A549 (cell line): ENCODE data around the gene EVX1.

Experiments
- CHD4 ChIP-seq: fragments of 200-600 bp; sonication (generic); IDR thresholded peaks from 2 replicates; pipeline ENCODE4 v1.6.1; 2016; ENCODE audit warnings: antibody characterized with exemption, mild to moderate bottlenecking, borderline replicate concordance
- EP300 ChIP-seq, 2 experiments: fragments of >200 bp; sonication (Bioruptor Twin); formaldehyde crosslinking; IDR thresholded peaks; 2 replicates in 1 of 2; 3 replicates in 1 of 2; pipeline ENCODE4 v1.6.1; 2016 to 2017
- NR3C1 ChIP-seq: fragments of >200 bp; sonication (Bioruptor Twin); formaldehyde crosslinking; IDR thresholded peaks from 3 replicates; pipeline ENCODE4 v1.6.1; 2017
- RAD21 ChIP-seq, 2 experiments: fragments of >200 bp in 1 of 2; sonication (Bioruptor Twin) in 1 of 2; formaldehyde crosslinking in 1 of 2; IDR thresholded peaks in 1 of 2; conservative IDR thresholded peaks in 1 of 2; 2 replicates in 1 of 2; 3 replicates in 1 of 2; pipeline ENCODE4 v1.6.1; 2012 to 2018; ENCODE audit warnings: inconsistent platforms in 1 of 2
- TF ChIP-seq, protein P1 (sequence below): fragments of >200 bp; sonication (Bioruptor Twin); formaldehyde crosslinking; IDR thresholded peaks from 3 replicates; pipeline ENCODE4 v1.5.1; 2016
- TF ChIP-seq, protein P2 (sequence below): fragments of 450-650 bp; IDR thresholded peaks from 2 replicates; pipeline ENCODE4 v1.6.1; 2014; ENCODE audit warnings: antibody characterized with exemption

DNA sequence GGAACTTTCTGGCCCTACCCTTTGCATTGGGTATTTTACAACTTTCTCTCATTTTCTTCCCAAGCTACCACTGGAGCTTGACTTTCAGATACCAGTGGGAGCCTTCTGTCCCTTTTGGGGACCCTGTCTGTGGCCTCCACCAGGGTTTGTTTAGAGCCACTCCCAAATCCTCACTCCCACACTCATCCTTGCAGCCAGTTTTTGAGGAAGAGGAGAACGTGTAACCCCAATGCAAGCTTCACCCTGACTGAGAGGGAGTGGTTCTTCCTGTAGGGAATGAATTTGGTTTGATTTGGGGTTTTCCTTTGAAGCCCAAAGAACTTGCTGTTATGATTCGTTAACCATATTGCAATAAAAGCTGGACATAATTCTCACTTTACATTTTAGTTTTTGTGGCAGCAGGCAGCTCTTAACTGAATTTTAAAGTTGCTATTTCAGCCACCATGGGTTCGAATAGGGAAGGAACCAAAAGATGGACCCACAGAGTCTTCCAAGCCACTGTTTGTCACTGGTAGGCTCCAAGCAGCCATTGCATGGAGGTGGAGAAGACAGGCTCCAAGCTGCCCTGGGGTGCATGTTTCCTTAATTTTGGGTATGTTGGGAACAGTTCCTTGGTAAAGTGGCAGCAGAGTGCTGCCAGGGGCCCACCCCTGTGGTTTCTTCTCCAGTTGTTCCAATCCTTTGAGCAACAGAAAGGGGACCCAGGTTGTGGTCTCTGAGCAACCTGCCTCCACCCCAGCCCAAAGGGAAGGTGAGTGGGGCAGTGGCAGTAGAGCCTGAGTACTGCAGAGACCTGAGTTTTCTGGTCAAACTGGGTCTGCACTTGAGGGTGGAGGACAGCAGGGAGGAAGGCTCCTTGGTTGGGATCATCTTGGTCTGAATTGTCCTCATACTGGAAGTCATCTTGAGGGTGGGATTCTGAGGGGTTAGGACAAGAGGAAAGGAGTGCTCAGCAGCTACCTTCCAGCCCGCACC lies 5.1 kb downstream of the EVX1 start:
- TF ChIP-seq RAD21 (conservative IDR thresholded peaks at IDR 0.05 in 1 of 2, IDR thresholded peaks at IDR 0.05 in 1 of 2) (no peak), CHD4 (no peak), EP300 (IDR thresholded peaks at IDR 0.05) (no peak), NR3C1 (no peak)
- TF ChIP-seq, protein P1, sequence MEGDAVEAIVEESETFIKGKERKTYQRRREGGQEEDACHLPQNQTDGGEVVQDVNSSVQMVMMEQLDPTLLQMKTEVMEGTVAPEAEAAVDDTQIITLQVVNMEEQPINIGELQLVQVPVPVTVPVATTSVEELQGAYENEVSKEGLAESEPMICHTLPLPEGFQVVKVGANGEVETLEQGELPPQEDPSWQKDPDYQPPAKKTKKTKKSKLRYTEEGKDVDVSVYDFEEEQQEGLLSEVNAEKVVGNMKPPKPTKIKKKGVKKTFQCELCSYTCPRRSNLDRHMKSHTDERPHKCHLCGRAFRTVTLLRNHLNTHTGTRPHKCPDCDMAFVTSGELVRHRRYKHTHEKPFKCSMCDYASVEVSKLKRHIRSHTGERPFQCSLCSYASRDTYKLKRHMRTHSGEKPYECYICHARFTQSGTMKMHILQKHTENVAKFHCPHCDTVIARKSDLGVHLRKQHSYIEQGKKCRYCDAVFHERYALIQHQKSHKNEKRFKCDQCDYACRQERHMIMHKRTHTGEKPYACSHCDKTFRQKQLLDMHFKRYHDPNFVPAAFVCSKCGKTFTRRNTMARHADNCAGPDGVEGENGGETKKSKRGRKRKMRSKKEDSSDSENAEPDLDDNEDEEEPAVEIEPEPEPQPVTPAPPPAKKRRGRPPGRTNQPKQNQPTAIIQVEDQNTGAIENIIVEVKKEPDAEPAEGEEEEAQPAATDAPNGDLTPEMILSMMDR = no peak
- TF ChIP-seq, protein P2, sequence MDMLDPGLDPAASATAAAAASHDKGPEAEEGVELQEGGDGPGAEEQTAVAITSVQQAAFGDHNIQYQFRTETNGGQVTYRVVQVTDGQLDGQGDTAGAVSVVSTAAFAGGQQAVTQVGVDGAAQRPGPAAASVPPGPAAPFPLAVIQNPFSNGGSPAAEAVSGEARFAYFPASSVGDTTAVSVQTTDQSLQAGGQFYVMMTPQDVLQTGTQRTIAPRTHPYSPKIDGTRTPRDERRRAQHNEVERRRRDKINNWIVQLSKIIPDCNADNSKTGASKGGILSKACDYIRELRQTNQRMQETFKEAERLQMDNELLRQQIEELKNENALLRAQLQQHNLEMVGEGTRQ = no peak
